Psoas muscle (tissue), 8 donors: Measurements from ENCODE around the gene SLC2A8. TPM values are rescaled to one million over a fixed set of nuclear protein-coding genes. Genes with fewer than 3 reads are reported as not detected.

Experiments
- ATAC-seq, 4 donors: fragments of 200-7000 bp; cut with Tn5 transposase; one replicate each; pipeline ENCODE4 v1.9.1; 2020; ENCODE audit warnings: moderate library complexity in 3 of 4, mild to moderate bottlenecking in 2 of 4
- DNase-seq, 2 donors: peaks; one replicate each; pipeline ENCODE4 v3.0.0-alpha.2; 2020
- H3K27ac ChIP-seq: fragments of 200-600 bp; one replicate; pipeline ENCODE4 v1.8.0; 2022
- H3K27me3 ChIP-seq, 3 donors: fragments of 200-600 bp in 1 of 3; one replicate each; pipeline versions ENCODE4 v1.6.1 to v1.8.0; 2013 to 2022; ENCODE audit warnings: low read length in 2 of 3, mild to moderate bottlenecking in 2 of 3, moderate library complexity in 1 of 3; ENCODE audit not compliant: insufficient read depth in 3 of 3
- H3K36me3 ChIP-seq, 2 donors: fragments of 200-600 bp in 1 of 2; one replicate each; pipeline versions ENCODE4 v1.6.1 to v1.8.0; 2013 to 2022; ENCODE audit warnings: low read depth in 1 of 2, mild to moderate bottlenecking in 1 of 2, moderate library complexity in 1 of 2; ENCODE audit not compliant: insufficient read depth in 1 of 2
- H3K4me1 ChIP-seq: fragments of 200-600 bp; one replicate; pipeline ENCODE4 v1.8.0; 2022
- H3K4me3 ChIP-seq: fragments of 200-600 bp; one replicate; pipeline ENCODE4 v1.8.0; 2022; ENCODE audit warnings: mild to moderate bottlenecking
- H3K9me3 ChIP-seq: fragments of 200-600 bp; one replicate; pipeline ENCODE4 v1.8.0; 2022
- WGBS, 3 donors: extraction: QIAGEN DNeasy Blood & Tissue Kit; methylation state at CpG; one replicate each; pipeline versions ENCODE4 v1.1.6 to v1.1.7; 2013; 5-methylcytosine and 5-hydroxymethylcytosine counted together
- intact Hi-C, 2 donors: fragments of 100-400 bp; cut with DNase I; formaldehyde crosslinking; loops; one replicate each; pipeline versions ENCODE4 v1.11.0 to v1.14.2; 2022
- long read RNA-seq, 2 donors: library from polyadenylated mRNA; unstranded; transcript quantifications; one replicate each; pipeline ENCODE4 v2.0.0, GENCODE V29; 2021
- polyA plus RNA-seq, 3 donors: library from polyadenylated mRNA; stranded (reverse); fragments of 200-250 nt; gene quantifications; one replicate each; pipeline ENCODE4 v1.2.3, GENCODE V29; 2013
- total RNA-seq, 4 donors: library from RNA; stranded (reverse); fragmentation: NEBNext Ultra II Directional in 2 of 4; extraction: Animal tissue kit (Norgen Biotek cat#: 25700) in 2 of 4; gene quantifications; one replicate each; pipeline versions ENCODE4 v1.2.1 to v1.2.4, GENCODE V29; 2021 to 2023
- TF ChIP-seq, protein P1 (sequence below): fragments of 200-600 bp; IDR thresholded peaks from one replicate; pipeline ENCODE4 v1.8.0; 2022; ENCODE audit warnings: antibody characterized with exemption
- donor health status: healthy with polysubstance abuse.
- donor health status: DM: no; HTN: no; CAD: no; lungs with moderate emphysema.
- donor health status: Bipolar disorder and iron deficiency.
- donor health status: healthy.
- donor health status: DM: yes; HTN: yes; CAD: no.
- donor health status: DM: no; HTN: no; CAD: no.
- donor health status: DM: no; HTN: no; CAD: no.
- donor health status: DM: yes; HTN: yes; CAD: no.

SLC2A8 gene, protein sequence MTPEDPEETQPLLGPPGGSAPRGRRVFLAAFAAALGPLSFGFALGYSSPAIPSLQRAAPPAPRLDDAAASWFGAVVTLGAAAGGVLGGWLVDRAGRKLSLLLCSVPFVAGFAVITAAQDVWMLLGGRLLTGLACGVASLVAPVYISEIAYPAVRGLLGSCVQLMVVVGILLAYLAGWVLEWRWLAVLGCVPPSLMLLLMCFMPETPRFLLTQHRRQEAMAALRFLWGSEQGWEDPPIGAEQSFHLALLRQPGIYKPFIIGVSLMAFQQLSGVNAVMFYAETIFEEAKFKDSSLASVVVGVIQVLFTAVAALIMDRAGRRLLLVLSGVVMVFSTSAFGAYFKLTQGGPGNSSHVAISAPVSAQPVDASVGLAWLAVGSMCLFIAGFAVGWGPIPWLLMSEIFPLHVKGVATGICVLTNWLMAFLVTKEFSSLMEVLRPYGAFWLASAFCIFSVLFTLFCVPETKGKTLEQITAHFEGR
- total RNA-seq = 10 to 100 TPM; 15.8 to 18.7 (median 16.3) TPM
- 10 to 100 TPM; 13.2 to 20.3 (median 19.0) TPM for polyA plus RNA-seq
- long read RNA-seq, donor 1, transcript SLC2A8-215 (8 exons, 1,763 nt) = major isoform, 5 of 33 reads
- long read RNA-seq, donor 1, partial matches to known transcripts = 6 of 33 reads
- long read RNA-seq, donor 1, other reads (novel, unspliced or antisense) = 15 of 33 reads
- long read RNA-seq, donor 2, transcript SLC2A8-201 (7 exons, 914 nt) = minor isoform, 5 of 63 reads
- long read RNA-seq, donor 2, transcript SLC2A8-215 (8 exons, 1,763 nt) = minor isoform, 6 of 63 reads
- long read RNA-seq, donor 2, transcript SLC2A8-203 (10 exons, 2,172 nt) = major isoform, 13 of 63 reads
- long read RNA-seq, donor 2, partial matches to known transcripts = 12 of 63 reads
- long read RNA-seq, donor 2, other reads (novel, unspliced or antisense) = 24 of 63 reads

DNA sequence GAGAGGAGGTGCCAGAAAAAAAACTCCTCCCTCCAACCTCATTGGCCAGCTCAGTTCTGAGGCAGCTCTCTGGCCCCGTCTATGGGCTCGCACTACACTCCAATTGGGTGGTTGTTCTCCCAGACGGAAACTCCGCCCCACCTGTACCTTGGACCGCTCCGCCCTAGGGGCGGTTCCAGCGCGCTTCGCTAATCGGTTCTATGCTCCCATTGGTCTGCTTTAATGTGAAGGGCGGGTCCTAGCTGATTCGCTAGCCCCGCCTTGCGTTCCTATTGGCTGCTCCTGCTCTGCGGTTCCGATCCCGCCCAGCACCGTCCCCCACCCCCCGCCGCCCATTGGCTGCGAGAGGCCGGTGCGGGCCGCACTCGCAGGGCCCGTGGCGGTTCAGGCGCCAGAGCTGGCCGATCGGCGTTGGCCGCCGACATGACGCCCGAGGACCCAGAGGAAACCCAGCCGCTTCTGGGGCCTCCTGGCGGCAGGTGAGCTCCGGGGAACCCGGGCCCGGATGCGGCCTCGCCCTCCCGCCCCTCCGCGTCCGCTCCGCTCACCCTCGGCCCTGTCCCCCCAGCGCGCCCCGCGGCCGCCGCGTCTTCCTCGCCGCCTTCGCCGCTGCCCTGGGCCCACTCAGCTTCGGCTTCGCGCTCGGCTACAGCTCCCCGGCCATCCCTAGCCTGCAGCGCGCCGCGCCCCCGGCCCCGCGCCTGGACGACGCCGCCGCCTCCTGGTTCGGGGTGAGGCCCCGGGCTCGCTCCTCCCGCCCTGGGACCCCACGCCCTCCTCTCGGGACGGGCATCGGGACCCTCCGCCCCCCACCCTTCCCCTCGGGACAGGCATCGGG is at the start of gene SLC2A8:
Gene SLC2A8 (plus strand): TSS at position 362 of the 838 bp plus-strand sequence. CDS start 62 bp downstream, at position 424.
- peaks cover 13% of the 10 kb centered on the region for H3K4me1 ChIP-seq
- peak; percentile 98 to 99 for DNase-seq
- H3K27me3 ChIP-seq = no peaks in the 10 kb centered on the region
- no peaks in the 10 kb centered on the region for H3K9me3 ChIP-seq
- peak within 1 kb of the TSS; percentile 89 for H3K27ac ChIP-seq
- peak within 1 kb of the TSS; percentile 94 for H3K4me3 ChIP-seq
- ATAC-seq = peak; percentile 94 to 97 (median 96)
- peaks cover 0 to 23% of the 10 kb centered on the region in 2 donors for H3K36me3 ChIP-seq
- TF ChIP-seq, protein P1, sequence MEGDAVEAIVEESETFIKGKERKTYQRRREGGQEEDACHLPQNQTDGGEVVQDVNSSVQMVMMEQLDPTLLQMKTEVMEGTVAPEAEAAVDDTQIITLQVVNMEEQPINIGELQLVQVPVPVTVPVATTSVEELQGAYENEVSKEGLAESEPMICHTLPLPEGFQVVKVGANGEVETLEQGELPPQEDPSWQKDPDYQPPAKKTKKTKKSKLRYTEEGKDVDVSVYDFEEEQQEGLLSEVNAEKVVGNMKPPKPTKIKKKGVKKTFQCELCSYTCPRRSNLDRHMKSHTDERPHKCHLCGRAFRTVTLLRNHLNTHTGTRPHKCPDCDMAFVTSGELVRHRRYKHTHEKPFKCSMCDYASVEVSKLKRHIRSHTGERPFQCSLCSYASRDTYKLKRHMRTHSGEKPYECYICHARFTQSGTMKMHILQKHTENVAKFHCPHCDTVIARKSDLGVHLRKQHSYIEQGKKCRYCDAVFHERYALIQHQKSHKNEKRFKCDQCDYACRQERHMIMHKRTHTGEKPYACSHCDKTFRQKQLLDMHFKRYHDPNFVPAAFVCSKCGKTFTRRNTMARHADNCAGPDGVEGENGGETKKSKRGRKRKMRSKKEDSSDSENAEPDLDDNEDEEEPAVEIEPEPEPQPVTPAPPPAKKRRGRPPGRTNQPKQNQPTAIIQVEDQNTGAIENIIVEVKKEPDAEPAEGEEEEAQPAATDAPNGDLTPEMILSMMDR = peak; percentile 29
- intact Hi-C loops = loop anchor here (2.0 to 10.0 kb wide), 3 partner anchors 26 to 180 kb away; no protein-coding TSS in a partner anchor
- 0 to 1% (median 0%) methylated on average over 56 to 87 of the region's 87 CpGs for WGBS, 3 donors

DNA sequence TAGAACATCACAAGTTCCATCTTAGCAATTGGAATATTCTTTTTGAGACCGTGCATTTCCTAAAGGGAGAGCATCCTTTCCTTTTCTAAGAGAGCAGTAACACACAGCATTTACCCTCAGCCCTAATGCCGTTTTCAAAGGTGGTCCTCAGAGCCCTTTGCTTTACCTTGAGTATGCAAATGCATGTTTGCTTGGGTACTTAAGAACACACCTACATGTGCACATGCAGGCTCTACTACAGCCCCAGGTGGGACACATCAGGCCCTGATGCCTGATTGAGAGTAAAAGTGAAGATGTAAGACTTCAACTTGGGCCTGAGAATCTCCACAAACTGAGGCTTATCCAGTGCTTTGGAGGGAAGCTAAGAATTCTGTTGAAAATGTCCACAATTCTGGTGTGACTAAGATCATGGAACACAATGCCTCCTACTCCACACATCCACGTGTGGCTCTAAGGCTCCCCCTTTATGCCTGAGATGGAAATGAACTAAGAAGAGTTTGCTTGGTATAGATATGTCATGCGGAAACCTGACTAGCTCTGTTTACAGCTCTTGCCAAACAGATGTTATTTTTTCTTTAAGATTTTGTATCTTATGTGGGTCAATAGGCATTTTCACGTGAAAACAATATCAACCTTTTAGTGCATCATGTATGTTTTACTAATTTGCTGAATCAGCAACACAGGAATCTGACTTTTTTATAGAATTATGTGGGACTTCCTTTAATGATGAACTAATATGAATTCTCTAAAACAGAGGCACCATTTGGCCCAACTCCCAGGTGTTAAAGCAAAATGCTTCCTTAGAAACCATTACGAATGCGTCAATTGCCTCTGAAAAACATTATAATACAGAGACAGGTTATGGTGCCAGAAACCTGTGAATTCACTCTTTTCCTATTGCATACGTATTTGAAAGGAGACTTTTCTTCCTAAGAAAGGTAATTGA is 48.9 kb upstream of the SLC2A8 start:
- peak overlapping the region; percentile 78 for H3K27ac ChIP-seq
- TF ChIP-seq, protein P1 = peak; percentile 28
- H3K27me3 ChIP-seq = no peaks in the 10 kb centered on the region
- no peaks in the 10 kb centered on the region for H3K36me3 ChIP-seq
- DNase-seq (no peak), ATAC-seq (peak in 3 of 4 donors; percentile 50 to 60 (median 54))
- 71 to 76% (median 73%) methylated on average over 8 of the region's 8 CpGs for WGBS, 3 donors
- H3K4me1 ChIP-seq = peaks cover 10% of the 10 kb centered on the region
- H3K4me3 ChIP-seq = no peak overlapping the region
- intact Hi-C loops = loop anchor here in 1 of 2 donors (10.0 kb wide), 1 partner anchor 63 kb away; no protein-coding TSS in a partner anchor
- H3K9me3 ChIP-seq = no peaks in the 10 kb centered on the region

DNA sequence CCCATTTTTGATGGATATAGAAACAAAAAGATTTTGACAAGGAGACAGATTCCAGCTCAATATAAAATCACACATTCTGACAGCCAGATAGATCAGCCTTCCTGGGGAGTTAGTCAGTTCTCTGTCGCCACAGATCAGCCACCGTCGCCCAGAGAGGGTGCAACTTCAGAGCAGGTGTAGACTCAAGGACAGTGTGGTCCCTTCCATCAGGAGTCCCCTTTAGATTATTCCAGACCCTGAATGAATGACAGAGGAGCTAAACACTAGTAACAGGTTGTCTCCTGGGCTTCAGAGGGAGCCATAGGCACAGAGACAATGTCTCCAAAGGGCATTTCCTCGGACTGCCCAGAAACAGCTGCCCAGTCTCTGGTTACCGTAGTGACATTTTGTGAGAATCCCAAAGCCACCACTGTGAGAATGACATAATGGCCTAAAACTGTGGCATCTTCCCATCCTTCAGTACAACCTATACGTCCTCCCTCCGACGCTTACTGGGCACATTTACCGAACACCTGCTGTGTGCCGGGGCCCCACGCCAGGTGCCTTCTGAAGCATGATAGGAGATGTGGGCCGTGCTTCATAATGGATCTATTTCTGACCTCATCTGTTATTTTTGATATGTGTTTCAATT is 47.4 kb upstream of the SLC2A8 start:
- DNase-seq = no peak
- H3K4me1 ChIP-seq = peaks cover 10% of the 10 kb centered on the region
- H3K4me3 ChIP-seq = no peak overlapping the region
- intact Hi-C loops = loop anchor here in 1 of 2 donors (10.0 kb wide), 1 partner anchor 65 kb away; no protein-coding TSS in a partner anchor
- TF ChIP-seq, protein P1 = no peak
- H3K9me3 ChIP-seq = no peaks in the 10 kb centered on the region
- no peaks in the 10 kb centered on the region for H3K27me3 ChIP-seq
- ATAC-seq = peak; percentile 79 to 95 (median 86)
- H3K36me3 ChIP-seq = peaks cover 0 to under 1% of the 10 kb centered on the region in 2 donors
- peak overlapping the region; percentile 78 for H3K27ac ChIP-seq
- 36 to 45% (median 39%) methylated on average over 12 of the region's 12 CpGs for WGBS, 3 donors
